ENCODE data around the gene ADCK1.
"Not testable (repeated sequence)": the region's sequence is repeated elsewhere in the genome, so short reads cannot be mapped to it uniquely, and the experiment has no call there.

ADCK1 gene

GRCh38 chr14:77909911-77910310 lies 110.0 kb downstream of the ADCK1 start:
- H3K9ac ChIP-seq (ENCODE audit: low read depth, low read length): no peak overlapping the region

GRCh38 chr14:77910506-77910905 lies 110.6 kb downstream of the ADCK1 start:
- Histone ChIP-seq H3K27me3 (ENCODE audit: control insufficient read depth, insufficient read depth, low read length) (no peaks in the 10 kb centered on the region), H3K4me2 (ENCODE audit: low read length) (no peak overlapping the region), H3K9ac (ENCODE audit: low read depth, low read length) (no peak overlapping the region), H3K4me1 (ENCODE audit: control insufficient read depth, insufficient read depth, low read length) (no peaks in the 10 kb centered on the region), H3K4me3 (ENCODE audit: low read length) (no peak overlapping the region), H3K36me3 (ENCODE audit: insufficient read depth, low read length) (no peaks in the 10 kb centered on the region), H3K9me3 (replicated peaks; ENCODE audit: low read length) (no peaks in the 10 kb centered on the region)

More at GRCh38 chr14:77909911-77910310, 110.0 kb downstream of the ADCK1 start:
- no peak overlapping the region for H3K4me3 ChIP-seq (ENCODE audit: low read length)
- no peaks in the 10 kb centered on the region for H3K27me3 ChIP-seq (ENCODE audit: control insufficient read depth, insufficient read depth, low read length)
- no peaks in the 10 kb centered on the region for H3K36me3 ChIP-seq (ENCODE audit: insufficient read depth, low read length)
- H3K4me1 ChIP-seq (ENCODE audit: control insufficient read depth, insufficient read depth, low read length): no peaks in the 10 kb centered on the region
- H3K4me2 ChIP-seq (ENCODE audit: low read length): no peak overlapping the region
- H3K9me3 ChIP-seq (replicated peaks; ENCODE audit: low read length): no peaks in the 10 kb centered on the region

- H3K4me1 ChIP-seq (ENCODE audit: control insufficient read depth, insufficient read depth, low read length): no peaks in the 10 kb centered on the region
- no peak overlapping the region for H3K4me3 ChIP-seq (ENCODE audit: low read length)
- H3K36me3 ChIP-seq (ENCODE audit: insufficient read depth, low read length): no peaks in the 10 kb centered on the region
- H3K9me3 ChIP-seq (replicated peaks; ENCODE audit: low read length): no peaks in the 10 kb centered on the region
- H3K27me3 ChIP-seq (ENCODE audit: control insufficient read depth, insufficient read depth, low read length): no peaks in the 10 kb centered on the region
- H3K9ac ChIP-seq (ENCODE audit: low read depth, low read length): no peak overlapping the region
- H3K4me2 ChIP-seq (ENCODE audit: low read length): no peak overlapping the region
Observed at GRCh38 chr14:77911356-77911755, 111.4 kb downstream of the ADCK1 start.

GRCh38 chr14:77912754-77913556 lies 113.0 kb downstream of the ADCK1 start:
- no peaks in the 10 kb centered on the region for H3K27me3 ChIP-seq (ENCODE audit: control insufficient read depth, insufficient read depth, low read length)
- H3K9me3 ChIP-seq (replicated peaks; ENCODE audit: low read length): no peaks in the 10 kb centered on the region
- no peaks in the 10 kb centered on the region for H3K4me1 ChIP-seq (ENCODE audit: control insufficient read depth, insufficient read depth, low read length)
- H3K4me2 ChIP-seq (ENCODE audit: low read length): no peak overlapping the region
- no peaks in the 10 kb centered on the region for H3K36me3 ChIP-seq (ENCODE audit: insufficient read depth, low read length)
- H3K4me3 ChIP-seq (ENCODE audit: low read length): no peak overlapping the region
- no peak overlapping the region for H3K9ac ChIP-seq (ENCODE audit: low read depth, low read length)

- H3K27me3 ChIP-seq (ENCODE audit: control insufficient read depth, insufficient read depth, low read length): no peaks in the 10 kb centered on the region
- no peaks in the 10 kb centered on the region for H3K36me3 ChIP-seq (ENCODE audit: insufficient read depth, low read length)
Observed at GRCh38 chr14:77914073-77914721, 114.3 kb downstream of the ADCK1 start.

GRCh38 chr14:77915390-77915789 lies 115.5 kb downstream of the ADCK1 start:
- H3K27me3 ChIP-seq (ENCODE audit: control insufficient read depth, insufficient read depth, low read length); H3K4me2 ChIP-seq (ENCODE audit: low read length); H3K4me3 ChIP-seq (ENCODE audit: low read length); H3K4me1 ChIP-seq (ENCODE audit: control insufficient read depth, insufficient read depth, low read length); H3K9ac ChIP-seq (ENCODE audit: low read depth, low read length); H3K36me3 ChIP-seq (ENCODE audit: insufficient read depth, low read length); H3K9me3 ChIP-seq (replicated peaks; ENCODE audit: low read length): not testable (repeated sequence)

More at GRCh38 chr14:77914073-77914721, 114.3 kb downstream of the ADCK1 start:
- Histone ChIP-seq H3K4me3 (ENCODE audit: low read length) (no peak overlapping the region), H3K4me1 (ENCODE audit: control insufficient read depth, insufficient read depth, low read length) (no peaks in the 10 kb centered on the region), H3K9me3 (replicated peaks; ENCODE audit: low read length) (no peaks in the 10 kb centered on the region), H3K9ac (ENCODE audit: low read depth, low read length) (no peak overlapping the region), H3K4me2 (ENCODE audit: low read length) (no peak overlapping the region)

- H3K9me3 ChIP-seq (replicated peaks; ENCODE audit: low read length): no peaks in the 10 kb centered on the region
- no peaks in the 10 kb centered on the region for H3K4me1 ChIP-seq (ENCODE audit: control insufficient read depth, insufficient read depth, low read length)
- no peak overlapping the region for H3K4me3 ChIP-seq (ENCODE audit: low read length)
- no peaks in the 10 kb centered on the region for H3K36me3 ChIP-seq (ENCODE audit: insufficient read depth, low read length)
- no peak overlapping the region for H3K9ac ChIP-seq (ENCODE audit: low read depth, low read length)
- H3K4me2 ChIP-seq (ENCODE audit: low read length): no peak overlapping the region
- H3K27me3 ChIP-seq (ENCODE audit: control insufficient read depth, insufficient read depth, low read length): no peaks in the 10 kb centered on the region
Observed at GRCh38 chr14:77917491-77918201, 117.7 kb downstream of the ADCK1 start.

GRCh38 chr14:77918448-77918847 lies 118.5 kb downstream of the ADCK1 start:
- no peaks in the 10 kb centered on the region for H3K27me3 ChIP-seq (ENCODE audit: control insufficient read depth, insufficient read depth, low read length)
- H3K4me2 ChIP-seq (ENCODE audit: low read length): no peak overlapping the region
- H3K36me3 ChIP-seq (ENCODE audit: insufficient read depth, low read length): no peaks in the 10 kb centered on the region
- no peak overlapping the region for H3K4me3 ChIP-seq (ENCODE audit: low read length)
- no peaks in the 10 kb centered on the region for H3K9me3 ChIP-seq (replicated peaks; ENCODE audit: low read length)
- H3K9ac ChIP-seq (ENCODE audit: low read depth, low read length): no peak overlapping the region
- H3K4me1 ChIP-seq (ENCODE audit: control insufficient read depth, insufficient read depth, low read length): no peaks in the 10 kb centered on the region

GRCh38 chr14:77920312-77920711 lies 120.4 kb downstream of the ADCK1 start:
- no peak overlapping the region for H3K9ac ChIP-seq (ENCODE audit: low read depth, low read length)
- no peak overlapping the region for H3K4me2 ChIP-seq (ENCODE audit: low read length)
- no peaks in the 10 kb centered on the region for H3K27me3 ChIP-seq (ENCODE audit: control insufficient read depth, insufficient read depth, low read length)
- no peak overlapping the region for H3K4me3 ChIP-seq (ENCODE audit: low read length)
- no peaks in the 10 kb centered on the region for H3K36me3 ChIP-seq (ENCODE audit: insufficient read depth, low read length)
- no peaks in the 10 kb centered on the region for H3K4me1 ChIP-seq (ENCODE audit: control insufficient read depth, insufficient read depth, low read length)
- H3K9me3 ChIP-seq (replicated peaks; ENCODE audit: low read length): no peaks in the 10 kb centered on the region

GRCh38 chr14:77921818-77922217 lies 121.9 kb downstream of the ADCK1 start:
- no peak overlapping the region for H3K4me2 ChIP-seq (ENCODE audit: low read length)
- no peaks in the 10 kb centered on the region for H3K27me3 ChIP-seq (ENCODE audit: control insufficient read depth, insufficient read depth, low read length)
- no peak overlapping the region for H3K4me3 ChIP-seq (ENCODE audit: low read length)
- H3K9ac ChIP-seq (ENCODE audit: low read depth, low read length): no peak overlapping the region
- H3K9me3 ChIP-seq (replicated peaks; ENCODE audit: low read length): no peaks in the 10 kb centered on the region
- H3K4me1 ChIP-seq (ENCODE audit: control insufficient read depth, insufficient read depth, low read length): no peaks in the 10 kb centered on the region
- no peaks in the 10 kb centered on the region for H3K36me3 ChIP-seq (ENCODE audit: insufficient read depth, low read length)

GRCh38 chr14:77923131-77923936 lies 123.4 kb downstream of the ADCK1 start:
- H3K36me3 ChIP-seq (ENCODE audit: insufficient read depth, low read length): no peaks in the 10 kb centered on the region
- H3K4me1 ChIP-seq (ENCODE audit: control insufficient read depth, insufficient read depth, low read length): no peaks in the 10 kb centered on the region
- H3K9ac ChIP-seq (ENCODE audit: low read depth, low read length): no peak overlapping the region
- H3K4me3 ChIP-seq (ENCODE audit: low read length): no peak overlapping the region
- no peaks in the 10 kb centered on the region for H3K9me3 ChIP-seq (replicated peaks; ENCODE audit: low read length)
- no peak overlapping the region for H3K4me2 ChIP-seq (ENCODE audit: low read length)
- no peaks in the 10 kb centered on the region for H3K27me3 ChIP-seq (ENCODE audit: control insufficient read depth, insufficient read depth, low read length)

Data from skeletal muscle satellite cell (primary cell).